H7 (cell line): Measurements from ENCODE around the gene VAV2. TPM values are rescaled to one million over a fixed set of nuclear protein-coding genes. Genes with fewer than 3 reads are reported as not detected.
A peak's percentile ranks its signal among the peaks of the same experiment; 100 is the strongest.

Experiments
- DNase-seq: peaks from one replicate; pipeline ENCODE4 v3.0.0; 2012
- H3K27me3 ChIP-seq: 2 replicates; pipeline ENCODE4 v1.6.0; 2011; ENCODE audit warnings: mild to moderate bottlenecking, low read length; ENCODE audit not compliant: control insufficient read depth, insufficient read depth
- H3K36me3 ChIP-seq: replicated peaks from 2 replicates; pipeline ENCODE4 v1.5.1; 2011; ENCODE audit warnings: low read length; ENCODE audit not compliant: control insufficient read depth, insufficient read depth
- H3K4me3 ChIP-seq: 2 replicates; pipeline ENCODE4 v1.5.1; 2011; ENCODE audit warnings: low read depth, mild to moderate bottlenecking, control low read depth, low read length, moderate library complexity; ENCODE audit not compliant: insufficient read depth
- total RNA-seq: library from RNA; depleted of rRNA; stranded (reverse); fragments of >200 nt; shearing (Covaris generic); gene quantifications from 2 replicates; pipeline ENCODE4 v1.2.3, GENCODE V29; 2014

VAV2 gene
- total RNA-seq, 1 experiment from 2014 or later: 17.7 TPM

GRCh38 chr9:133791069-133791468 lies 201.1 kb downstream of the VAV2 start:
- Histone ChIP-seq H3K36me3 (peaks cover 14% of the 10 kb centered on the region), H3K27me3 (no peaks in the 10 kb centered on the region), H3K4me3 (no peak overlapping the region)
- no peak for DNase-seq

- peaks cover 20% of the 10 kb centered on the region for H3K36me3 ChIP-seq
Observed at GRCh38 chr9:133789778-133790177, 202.3 kb downstream of the VAV2 start.

DNA sequence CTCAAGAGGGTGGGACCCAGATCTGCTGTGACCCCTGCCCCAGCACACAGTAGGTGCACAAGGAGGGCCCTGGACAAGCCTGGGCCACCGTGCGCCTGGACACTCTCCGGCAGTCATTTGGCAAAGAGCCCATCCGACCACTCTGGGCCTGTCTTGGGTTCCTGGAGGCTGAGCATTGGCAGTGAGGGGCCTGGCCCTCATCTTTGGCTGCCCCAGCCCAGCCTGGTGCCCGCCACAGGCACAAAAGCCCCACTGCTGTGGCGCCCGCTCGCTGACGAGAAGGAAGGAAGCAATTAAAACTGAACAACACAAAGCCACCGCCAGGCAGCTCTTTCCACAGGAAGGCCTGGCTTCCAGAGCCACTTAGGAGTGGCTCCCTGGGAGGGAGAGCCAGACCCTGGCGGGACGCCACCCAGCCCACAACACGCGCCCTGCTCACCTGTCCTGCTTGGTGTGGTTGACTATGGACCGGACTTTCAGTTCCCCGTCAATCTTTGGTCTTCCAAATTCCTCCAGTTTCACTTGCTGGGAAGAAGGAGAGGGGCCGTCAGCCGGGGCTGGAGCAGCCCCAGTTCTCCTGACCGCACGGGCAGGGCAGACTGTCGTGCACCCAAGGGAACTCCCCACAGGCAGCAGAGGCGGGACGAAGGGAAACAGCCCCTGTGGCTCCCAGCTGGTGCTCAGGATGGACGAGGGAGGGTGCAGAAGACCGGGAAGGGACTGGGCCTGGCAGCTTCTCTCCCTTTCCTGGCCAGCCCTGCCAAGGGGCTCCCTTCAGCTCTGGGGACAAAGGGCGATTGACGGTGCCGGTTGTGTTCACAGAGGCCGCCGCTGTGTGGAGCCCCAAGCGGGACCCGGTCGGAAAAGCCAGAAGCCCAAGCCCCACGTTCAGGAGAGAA lies 203.1 kb downstream of the VAV2 start:
- Histone ChIP-seq H3K4me3 (no peak overlapping the region), H3K27me3 (no peaks in the 10 kb centered on the region), H3K36me3 (peaks cover 18% of the 10 kb centered on the region)
- no peak for DNase-seq

More at GRCh38 chr9:133789778-133790177, 202.3 kb downstream of the VAV2 start:
- Histone ChIP-seq H3K27me3 (no peaks in the 10 kb centered on the region), H3K4me3 (no peak overlapping the region)
- no peak for DNase-seq

DNA sequence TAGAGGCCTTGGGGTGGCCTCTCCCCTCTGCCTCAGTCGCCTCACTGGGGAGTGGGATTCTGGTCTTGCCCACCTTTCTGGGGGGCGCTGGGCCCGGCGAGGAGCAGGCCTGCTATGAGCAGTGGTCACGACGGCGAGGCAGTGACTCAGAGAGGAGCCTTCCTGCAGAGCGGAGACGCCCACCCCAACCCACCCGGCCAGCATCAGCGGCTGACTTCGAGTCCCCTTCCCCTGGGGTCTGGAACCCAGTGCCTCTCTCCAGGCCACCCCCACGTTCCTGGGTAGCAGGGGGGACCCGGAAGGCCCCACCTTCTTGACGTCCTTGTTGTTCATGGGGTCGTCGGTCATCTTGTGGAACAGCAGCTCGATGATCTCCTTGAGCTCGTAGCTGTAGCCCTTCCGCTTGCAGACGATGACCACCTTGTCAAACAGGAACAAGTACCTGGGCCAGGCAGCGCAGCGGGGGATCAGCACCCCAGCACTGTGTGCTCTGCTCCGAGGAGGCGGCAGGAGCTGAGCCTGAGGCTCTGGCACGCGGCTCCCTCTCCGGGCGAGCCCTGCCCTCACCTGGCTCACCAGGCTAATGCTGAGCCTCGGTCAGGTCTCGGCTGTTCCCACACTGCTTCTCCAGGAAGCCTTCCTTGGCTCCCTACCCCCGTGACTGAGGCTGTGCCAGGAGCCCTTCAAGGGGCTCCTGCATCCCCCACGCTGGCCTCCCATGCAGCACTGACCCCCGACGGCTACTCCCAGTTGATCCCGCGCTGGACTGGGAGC lies 203.9 kb downstream of the VAV2 start:
- no peak for DNase-seq
- Histone ChIP-seq H3K4me3 (no peak overlapping the region), H3K27me3 (no peaks in the 10 kb centered on the region), H3K36me3 (peaks cover 20% of the 10 kb centered on the region)

- Histone ChIP-seq H3K36me3 (peaks cover 21% of the 10 kb centered on the region), H3K4me3 (no peak overlapping the region), H3K27me3 (no peaks in the 10 kb centered on the region)
- DNase-seq: peak; percentile 98
Observed at GRCh38 chr9:133787754-133788025, 204.4 kb downstream of the VAV2 start.

DNA sequence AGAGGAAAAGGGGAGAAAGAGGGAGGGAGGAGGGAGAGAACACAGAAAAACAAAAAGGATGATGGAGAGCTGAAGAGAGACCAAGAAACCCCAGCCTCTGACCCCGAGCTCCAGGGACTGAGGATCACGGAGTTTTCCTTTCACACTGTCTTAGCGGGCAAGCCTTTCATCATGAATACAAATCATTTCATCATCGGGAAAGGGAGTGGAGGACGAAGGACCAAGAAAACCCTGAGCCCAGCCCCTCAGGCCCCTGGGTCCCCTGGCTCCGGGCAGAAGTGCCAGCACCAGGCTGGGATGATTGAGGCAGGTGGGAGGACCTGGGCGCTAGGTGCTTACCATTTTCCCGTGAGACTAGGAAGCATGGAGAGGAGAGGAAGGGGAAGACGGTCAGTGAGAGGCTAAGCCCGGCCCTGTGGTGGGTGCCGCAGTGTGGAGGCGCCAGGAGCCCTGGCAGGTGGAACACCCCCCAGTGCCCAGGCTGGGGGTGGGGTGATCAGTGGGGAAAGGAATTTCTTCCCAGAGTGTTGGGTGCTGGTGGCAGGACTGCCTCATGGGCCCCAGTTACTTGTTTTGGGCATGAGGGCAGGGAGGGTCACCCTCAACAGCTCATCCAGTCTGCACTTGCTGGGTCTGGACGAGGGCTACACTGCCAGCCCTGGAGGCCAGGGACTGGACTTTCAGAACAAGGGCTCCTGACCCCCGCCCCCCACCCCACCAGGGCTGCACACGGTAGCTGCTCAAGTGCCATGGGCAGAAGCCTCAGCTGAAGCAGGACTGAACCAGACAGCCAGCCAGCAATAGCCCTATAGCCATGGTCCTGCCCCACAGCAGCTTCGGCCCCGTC lies 205.0 kb downstream of the VAV2 start:
- DNase-seq: no peak
- H3K4me3 ChIP-seq: no peak overlapping the region
- no peaks in the 10 kb centered on the region for H3K27me3 ChIP-seq
- peaks cover 19% of the 10 kb centered on the region for H3K36me3 ChIP-seq

DNA sequence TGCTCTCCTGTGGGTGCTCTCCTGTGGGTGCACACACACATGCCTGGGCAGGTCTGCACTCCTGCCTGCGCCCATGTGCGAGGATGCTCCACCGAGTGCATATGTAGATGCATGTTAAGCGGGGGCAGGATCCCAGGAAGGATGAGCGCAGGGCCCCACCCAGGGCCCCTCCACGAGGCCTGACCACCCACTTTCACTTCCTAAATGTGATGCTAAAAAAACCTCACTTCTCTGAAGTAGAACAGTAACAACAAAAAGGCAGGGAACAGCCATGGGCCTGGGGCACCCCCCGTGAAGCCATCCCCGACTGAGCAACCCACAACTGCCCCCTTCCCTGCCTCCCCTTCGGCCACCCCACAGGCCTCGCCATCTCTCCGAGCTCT lies 205.8 kb downstream of the VAV2 start:
- Histone ChIP-seq H3K4me3 (no peak overlapping the region), H3K36me3 (peaks cover 19% of the 10 kb centered on the region), H3K27me3 (no peaks in the 10 kb centered on the region)
- no peak for DNase-seq

DNA sequence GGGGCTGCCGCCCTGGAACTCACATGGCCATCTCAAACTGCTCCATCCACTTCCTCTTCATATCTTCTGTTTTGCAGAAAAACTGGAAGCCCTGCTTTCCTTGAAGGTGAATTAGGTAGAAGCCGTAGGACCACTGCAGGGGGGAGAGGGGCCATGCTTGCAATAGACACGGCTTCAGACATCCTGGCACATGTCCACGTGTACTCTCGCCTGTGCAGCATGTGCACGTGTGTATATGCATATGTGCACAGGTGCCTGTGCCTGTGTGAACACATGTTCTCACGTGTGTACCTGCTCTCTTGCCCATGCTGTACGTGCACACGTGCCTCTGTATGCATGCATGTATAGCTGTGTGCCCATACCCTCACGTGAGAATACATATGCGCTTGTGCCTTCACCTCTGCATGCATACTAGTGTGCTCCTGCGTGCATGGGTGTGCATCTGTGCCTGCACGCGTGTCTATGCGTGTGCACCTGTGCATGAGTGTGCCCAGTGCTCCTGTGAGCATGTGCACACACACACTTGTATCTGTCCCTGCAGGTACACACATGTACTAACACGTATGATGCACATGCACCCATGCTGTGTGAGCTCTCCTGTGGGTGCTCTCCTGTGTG lies 206.3 kb downstream of the VAV2 start:
- DNase-seq: no peak
- Histone ChIP-seq H3K4me3 (no peak overlapping the region), H3K27me3 (no peaks in the 10 kb centered on the region), H3K36me3 (peaks cover 22% of the 10 kb centered on the region)

DNA sequence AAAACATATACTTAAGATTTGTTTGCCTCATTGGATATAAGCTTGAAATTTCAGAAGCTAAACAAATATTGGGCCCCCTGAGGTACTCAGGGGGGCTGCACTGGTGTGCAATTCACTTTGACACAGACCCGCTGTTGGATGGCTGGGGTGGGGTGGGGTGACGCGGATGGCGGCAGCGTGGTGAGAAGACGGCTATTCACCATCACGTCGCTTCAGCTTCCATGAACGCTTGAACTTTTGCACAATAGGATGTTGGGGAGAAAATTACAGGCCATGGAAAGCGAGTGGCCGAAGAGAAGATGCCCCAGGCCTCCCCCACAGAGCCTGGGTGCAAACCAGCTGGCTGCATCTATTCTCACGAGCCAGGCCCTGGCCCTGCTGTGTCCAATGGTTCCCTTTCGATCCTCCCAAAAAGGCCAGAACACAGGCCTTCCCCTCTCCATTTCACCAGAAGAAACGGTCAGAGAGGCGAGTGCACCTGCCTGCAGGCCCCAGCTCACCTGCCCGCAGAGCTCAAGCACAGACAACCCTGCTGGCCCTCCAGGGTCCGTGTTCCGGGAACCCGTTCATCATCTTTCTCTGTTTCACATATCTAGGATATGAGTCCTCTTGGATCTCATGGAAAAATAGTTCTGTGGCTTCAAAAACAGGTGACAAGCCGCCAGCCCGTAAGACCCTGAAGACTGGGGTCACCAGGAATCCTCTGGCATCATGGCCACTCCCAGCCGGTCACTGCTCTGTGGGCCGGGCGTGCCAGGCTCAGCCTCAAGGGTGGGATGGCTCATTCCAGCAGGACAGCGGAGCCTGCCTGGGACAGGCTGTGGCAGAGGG lies 207.2 kb downstream of the VAV2 start:
- Histone ChIP-seq H3K36me3 (peaks cover 21% of the 10 kb centered on the region), H3K4me3 (no peak overlapping the region), H3K27me3 (no peaks in the 10 kb centered on the region)
- DNase-seq: no peak

DNA sequence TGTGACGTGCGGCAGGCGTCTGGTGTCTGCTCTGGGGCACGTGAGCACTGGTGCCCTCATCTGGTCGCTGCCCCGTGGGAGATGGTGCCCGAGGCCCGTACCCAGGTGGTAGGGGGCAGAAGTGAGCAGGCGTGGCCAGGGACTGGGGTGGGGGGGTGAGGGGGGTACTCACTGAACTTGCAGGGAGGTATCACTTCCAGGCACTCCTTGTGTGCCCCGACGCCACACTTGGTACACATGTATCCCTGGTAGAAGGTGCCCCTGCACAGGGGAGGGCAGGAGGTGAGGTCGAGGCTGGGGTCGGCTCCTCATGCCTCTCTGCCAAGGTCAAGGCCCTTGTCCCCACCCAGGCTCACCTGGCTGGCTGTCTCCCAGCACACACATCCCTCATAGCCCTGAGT lies 208.8 kb downstream of the VAV2 start:
- no peaks in the 10 kb centered on the region for H3K27me3 ChIP-seq
- no peak for DNase-seq
- peaks cover 19% of the 10 kb centered on the region for H3K36me3 ChIP-seq
- no peak overlapping the region for H3K4me3 ChIP-seq

DNA sequence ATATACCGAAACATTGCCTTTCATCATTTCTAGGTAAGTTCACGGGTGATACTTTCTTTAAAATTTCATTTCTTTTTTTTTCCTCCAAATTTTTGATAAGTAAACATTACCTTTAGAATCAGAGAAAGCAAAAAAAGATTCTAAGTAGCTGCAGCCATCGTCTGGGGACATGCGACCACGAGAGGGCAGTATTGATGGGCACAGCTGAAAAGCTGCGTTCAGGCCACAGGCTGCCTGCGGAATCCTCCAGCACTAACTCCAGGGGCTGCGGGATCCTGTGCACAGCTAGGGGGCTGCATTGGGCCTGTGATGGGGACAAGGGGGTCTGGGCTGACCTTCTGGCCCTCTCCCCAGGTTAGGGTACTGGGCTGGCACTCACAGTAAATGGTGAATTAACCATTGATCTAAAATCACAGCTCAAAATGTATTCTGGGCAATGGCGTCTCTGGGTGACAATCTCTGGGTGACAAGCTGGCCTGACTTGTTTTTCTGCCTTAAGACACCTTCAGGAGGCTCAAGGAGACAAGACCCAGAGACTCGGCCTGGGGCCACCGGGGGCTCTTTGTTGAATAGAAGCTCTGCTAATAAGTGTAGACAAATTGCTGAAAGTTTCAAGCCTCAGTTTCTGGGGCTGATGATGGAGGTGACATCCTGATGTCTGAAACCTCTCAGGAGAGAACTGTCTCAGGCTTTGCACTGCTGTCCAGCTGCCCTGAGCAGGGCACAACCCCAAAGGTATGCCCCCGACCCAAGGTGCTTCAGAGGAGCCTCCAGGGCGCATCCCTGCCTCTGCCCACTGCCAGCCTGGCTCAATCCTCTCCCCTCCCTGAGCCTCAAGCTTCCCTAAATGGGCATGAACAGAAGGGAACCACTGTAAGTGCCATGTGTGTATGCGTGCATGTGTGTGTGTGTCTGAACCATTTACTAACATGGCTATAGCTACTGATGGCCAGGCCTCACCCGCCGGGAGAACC lies 209.7 kb downstream of the VAV2 start:
- peaks cover 20% of the 10 kb centered on the region for H3K36me3 ChIP-seq
- H3K4me3 ChIP-seq: no peak overlapping the region
- H3K27me3 ChIP-seq: no peaks in the 10 kb centered on the region
- DNase-seq: peak; percentile 95

DNA sequence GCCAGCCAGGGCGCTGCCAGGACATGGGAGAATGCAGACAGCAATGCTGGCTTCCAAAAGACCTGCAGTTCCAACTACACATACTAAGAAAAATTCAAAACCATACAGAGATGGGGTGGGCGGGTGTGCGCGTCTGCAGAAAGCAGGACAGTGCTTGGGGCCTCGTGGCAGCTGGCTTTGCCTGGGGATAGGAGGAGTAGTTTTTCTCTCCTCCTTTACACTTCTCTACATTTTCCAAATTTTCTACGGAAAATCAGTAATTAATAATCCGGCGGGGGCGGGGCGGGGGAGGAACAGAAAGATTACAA lies 210.3 kb downstream of the VAV2 start:
- no peaks in the 10 kb centered on the region for H3K27me3 ChIP-seq
- DNase-seq: no peak
- H3K36me3 ChIP-seq: peaks cover 23% of the 10 kb centered on the region
- H3K4me3 ChIP-seq: no peak overlapping the region
